IPS DF 4.7 (cell line): ENCODE results near the gene DNASE2.

Experiments
- DNase-seq: peaks from one replicate; pipeline ENCODE4 v3.0.0-alpha.2; 2013; ENCODE audit warnings: low spot score; ENCODE audit errors: extremely low read depth

DNASE2 gene

GRCh38 chr19:12834976-12835757 lies 46.1 kb downstream of the DNASE2 start:
- no peak for DNase-seq

- DNase-seq, result no peak
Observed at GRCh38 chr19:12834566-12834943, 46.7 kb downstream of the DNASE2 start, which contains the start of gene RTBDN. Gene RTBDN, minus strand, starts transcription at chr19:12834579. Its CDS starts 4,600 bp downstream, at chr19:12829979.

GRCh38 chr19:12833738-12834565 lies 47.3 kb downstream of the DNASE2 start:
- no peak for DNase-seq

- no peak for DNase-seq
Observed at GRCh38 chr19:12833418-12833737, 47.9 kb downstream of the DNASE2 start.

- DNase-seq, result no peak
Observed at GRCh38 chr19:12828494-12828893, 52.8 kb downstream of the DNASE2 start.

GRCh38 chr19:12825254-12826131 lies 55.8 kb downstream of the DNASE2 start:
- no peak for DNase-seq
